CD4-positive, alpha-beta T cell treated with Interleukin-6 for 4 hours (primary cell): Measurements from ENCODE around the gene RRP1B.
"Not testable (repeated sequence)": the region's sequence is repeated elsewhere in the genome, so short reads cannot be mapped to it uniquely, and the experiment has no call there.

Source experiments
- DNase-seq: peaks from one replicate; pipeline ENCODE4 v3.0.0-alpha.2; 2020; ENCODE audit warnings: mixed read lengths

Gene RRP1B

DNA sequence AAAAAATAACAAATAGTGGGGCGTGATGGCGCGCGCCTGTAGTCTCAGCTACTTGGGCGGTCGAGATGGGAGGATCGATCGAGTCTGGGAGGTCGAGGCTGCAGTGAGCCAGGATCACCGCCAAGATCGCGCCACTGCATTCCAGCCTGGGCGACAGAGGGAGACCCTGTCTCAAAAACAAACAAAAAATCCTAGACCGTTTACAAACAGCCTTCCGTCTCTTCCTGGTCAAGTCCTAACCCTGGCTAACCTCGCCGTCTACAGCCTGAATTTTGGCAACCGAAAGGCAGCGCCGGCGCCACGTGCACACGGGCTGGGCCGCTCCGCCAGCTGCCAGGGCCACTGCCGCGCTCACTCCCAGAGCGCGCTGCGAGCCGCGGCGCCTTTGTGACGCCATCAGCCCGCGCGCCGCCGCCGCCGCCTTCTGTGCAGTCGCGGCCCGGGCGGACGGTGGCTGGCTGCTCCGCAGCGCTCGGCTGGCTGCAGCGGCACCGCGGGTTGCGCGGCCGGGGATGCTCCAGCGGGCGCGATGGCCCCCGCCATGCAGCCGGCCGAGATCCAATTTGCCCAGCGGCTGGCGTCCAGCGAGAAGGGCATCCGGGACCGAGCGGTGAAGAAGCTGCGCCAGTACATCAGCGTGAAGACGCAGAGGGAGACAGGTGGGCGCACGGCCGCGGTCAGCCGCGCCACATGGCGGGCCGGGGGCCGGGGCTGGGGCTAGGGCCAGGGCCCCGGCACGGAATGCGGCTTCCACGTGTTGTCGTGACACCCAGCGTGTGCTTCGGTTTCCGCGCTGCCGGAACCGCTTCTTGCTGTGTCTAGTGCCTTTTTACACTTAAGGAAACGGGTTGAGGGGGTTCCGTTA is at the start of gene RRP1B, which contains the start of gene HSF2BP:
Gene RRP1B (plus strand): TSS at position 425 of the 865 bp plus-strand sequence. CDS start 105 bp downstream, at position 530.
Gene HSF2BP (minus strand): TSS at position 353 of the 865 bp plus-strand sequence. CDS start 1,392 bp downstream, outside the sequence.
- peak; percentile 83 for DNase-seq

DNA sequence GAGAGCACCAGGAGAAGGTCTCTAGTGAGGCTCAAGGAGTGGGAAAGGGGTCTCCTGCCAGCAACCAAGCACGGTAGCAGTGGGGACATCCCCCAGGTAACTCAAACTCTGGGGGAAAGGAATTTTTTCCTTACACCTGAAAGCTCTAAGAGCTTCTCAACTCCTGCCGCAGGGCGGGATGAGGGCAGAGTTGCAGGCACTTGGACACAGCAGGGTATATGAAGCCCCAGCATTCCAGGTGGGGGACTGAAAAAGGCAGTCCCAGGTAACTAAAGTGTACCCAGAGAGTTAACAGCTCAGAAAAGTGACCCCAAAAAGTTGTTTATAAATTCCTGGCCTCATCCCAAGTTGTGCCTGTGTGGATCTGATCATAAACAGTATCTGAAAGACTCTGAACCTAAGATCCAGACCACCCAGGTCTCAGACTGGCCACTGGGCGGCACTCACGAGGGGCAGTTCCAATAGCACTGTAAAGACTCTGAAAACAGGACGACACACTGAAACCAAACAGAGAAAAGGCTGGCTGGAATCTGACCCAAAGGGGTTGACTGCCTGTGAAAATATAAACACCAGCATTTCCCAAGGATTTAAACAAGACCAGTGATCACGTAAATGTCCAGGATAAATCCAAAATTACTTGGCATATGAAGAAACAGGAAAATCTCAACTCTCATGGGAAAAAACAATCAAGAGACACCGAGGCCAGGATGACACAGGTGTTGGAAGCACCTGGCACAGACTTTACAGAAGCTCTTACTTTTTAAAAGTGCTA is 47.6 kb upstream of the RRP1B start:
- DNase-seq, result no peak

DNA sequence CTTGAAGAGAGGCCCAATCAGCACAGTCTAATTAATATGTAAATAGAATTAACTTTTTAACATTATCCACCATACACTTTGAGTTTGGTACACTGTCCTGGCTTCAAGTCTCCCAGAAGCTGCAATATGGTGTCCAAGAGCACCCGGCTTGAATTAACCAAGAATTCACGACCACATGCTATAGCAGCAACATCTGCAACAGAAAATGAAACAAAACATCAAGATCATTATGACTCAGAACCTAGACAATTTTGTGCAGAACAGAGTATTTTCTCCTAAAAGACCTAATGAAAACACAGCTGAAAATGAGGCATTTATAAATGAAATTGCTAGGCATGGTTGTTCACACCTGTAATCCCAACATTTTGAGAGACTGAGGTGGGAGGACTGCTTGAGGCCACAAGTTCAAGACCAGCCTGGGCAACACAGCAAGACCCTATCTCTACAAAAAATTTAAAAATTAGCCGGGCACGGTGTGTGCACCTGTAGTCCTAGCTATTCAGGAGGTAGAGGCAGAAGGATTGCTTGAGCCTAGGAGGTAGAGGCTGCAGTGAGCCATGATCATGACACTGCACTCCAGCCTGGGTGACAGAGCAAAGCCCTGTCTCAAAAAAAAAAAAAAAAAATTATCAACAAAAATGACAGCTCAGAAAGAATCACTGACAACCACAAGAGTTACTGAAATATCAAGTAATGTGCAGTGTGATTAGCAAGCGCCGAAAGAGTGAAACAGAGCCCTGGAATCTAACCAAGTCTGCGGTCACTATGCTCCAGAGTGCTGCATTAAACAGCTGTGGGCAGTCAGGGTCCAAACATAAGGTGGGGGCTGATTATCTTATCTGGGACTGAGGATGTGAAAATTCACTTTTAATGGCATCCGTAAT is 45.4 kb upstream of the RRP1B start:
- no peak for DNase-seq

DNA sequence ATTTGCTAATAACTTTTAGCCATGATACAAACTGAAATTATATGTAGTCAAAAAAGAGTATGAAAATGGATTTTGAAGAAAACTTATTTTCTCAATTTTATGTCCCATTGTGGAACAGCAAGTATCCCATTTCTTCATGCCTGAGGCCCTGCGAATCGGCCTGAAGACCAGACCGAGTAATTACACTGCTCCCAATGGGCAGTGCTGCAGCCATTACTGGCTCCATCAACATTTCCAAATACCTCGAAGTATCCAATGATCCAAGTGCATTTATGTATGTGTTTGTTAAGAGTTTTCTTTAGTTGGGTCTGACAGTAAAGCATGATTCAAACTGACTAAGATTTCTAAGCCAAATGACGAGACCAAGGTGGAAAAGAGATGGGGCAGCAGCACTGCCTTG is 44.5 kb upstream of the RRP1B start:
- DNase-seq, result no peak

DNA sequence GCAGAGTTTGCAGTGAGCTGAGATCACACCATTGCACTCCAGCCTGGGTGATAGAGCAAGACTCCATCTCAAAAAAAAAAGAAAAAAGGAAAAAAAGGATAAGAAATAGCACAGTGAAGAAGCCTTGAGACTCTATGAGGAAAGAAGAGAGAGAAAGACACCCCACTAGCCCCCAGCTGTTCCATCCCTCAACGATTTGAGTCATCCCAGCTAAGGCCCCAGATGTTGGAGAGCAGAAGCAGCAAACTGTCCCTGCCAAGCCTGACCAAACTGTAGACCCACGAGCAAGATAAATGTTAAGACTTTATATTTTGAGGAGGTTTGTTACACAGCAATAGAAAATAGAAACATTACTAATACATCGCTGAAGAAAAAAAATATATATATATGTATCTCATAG is 42.5 kb upstream of the RRP1B start:
- DNase-seq, result not testable (repeated sequence)

- no peak for DNase-seq
Observed at GRCh38 chr21:43618940-43619339, 40.4 kb upstream of the RRP1B start.

DNA sequence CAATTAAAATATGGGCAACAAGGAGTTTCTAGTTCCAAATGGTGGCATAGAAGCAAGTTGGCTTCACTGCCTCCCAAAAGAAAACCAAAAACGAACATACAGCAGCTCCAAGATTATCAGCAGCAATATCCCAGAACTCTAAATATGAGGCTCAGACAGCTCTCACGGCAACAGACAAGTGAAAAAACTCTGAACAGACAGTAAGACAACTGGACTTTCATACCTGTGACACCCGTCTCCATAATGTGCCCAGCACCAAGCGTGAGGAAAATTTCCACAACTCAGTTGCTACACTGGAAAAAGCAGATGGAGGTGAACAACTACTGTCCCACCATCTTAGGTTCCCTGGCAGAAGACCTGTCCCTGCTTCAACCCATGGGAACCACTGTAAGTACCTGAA is 40.0 kb upstream of the RRP1B start:
- no peak for DNase-seq

DNA sequence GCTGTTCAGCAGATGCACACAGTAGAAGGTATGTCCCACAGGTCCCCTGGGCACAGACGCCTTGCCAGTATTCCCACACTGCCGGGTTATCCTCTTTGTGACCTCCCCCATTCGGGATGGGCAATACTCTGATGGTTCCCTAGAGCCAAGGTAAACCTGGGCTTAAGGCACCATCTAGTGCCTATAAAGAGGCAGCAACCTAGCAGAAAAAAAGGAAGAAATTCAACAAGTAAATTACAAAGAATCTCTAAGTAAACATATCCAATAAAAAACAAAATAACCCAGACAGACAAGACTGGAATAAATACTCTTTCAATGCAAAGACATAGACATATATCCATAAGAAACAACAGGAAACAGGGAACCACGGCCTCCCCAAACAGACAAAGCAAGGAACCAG is 39.5 kb upstream of the RRP1B start:
- no peak for DNase-seq

DNA sequence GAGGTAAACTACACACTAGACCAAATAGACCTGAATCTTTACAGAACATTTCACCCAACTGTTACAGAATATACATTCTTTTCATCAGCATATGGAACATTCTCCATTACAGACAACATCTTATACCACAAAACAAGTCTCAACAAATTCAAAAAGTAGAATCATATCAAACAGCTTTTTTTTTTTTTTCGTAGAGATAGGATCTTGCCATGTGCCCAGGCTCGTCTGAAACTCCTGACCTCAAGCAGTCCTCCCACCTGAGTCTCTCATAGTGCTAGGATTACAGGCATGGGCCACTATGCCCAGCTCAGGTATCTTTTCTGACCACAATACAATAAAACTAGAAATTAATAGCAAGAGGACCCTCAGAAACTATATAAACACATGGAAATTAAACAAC is 36.6 kb upstream of the RRP1B start:
- DNase-seq, result no peak

- no peak for DNase-seq
Observed at GRCh38 chr21:43623588-43623987, 35.8 kb upstream of the RRP1B start.

GRCh38 chr21:43624339-43624738 is 35.0 kb upstream of the RRP1B start:
- DNase-seq, result no peak

- no peak for DNase-seq
Observed at GRCh38 chr21:43626390-43626789, 33.0 kb upstream of the RRP1B start.

DNA sequence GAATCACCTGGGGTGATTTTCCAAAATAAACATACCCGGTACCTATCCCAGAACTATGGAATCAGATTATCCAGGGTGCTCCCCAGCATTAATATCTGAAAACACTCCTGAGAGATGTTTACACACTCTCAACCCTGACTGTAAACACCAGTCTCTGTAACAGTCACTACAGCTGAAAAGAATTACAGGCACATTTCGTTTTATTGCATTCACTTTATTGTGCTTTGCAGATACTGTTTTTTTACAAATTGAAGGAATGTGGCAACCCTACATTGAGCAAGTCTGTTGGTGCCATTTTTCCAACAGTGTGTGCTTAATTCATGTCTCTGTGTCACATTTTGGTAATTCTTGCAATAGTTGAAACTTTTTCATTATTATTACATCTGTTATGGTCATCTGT is 31.8 kb upstream of the RRP1B start:
- DNase-seq, result no peak

GRCh38 chr21:43631411-43632107 is 27.8 kb upstream of the RRP1B start:
- no peak for DNase-seq

- DNase-seq, result no peak
Observed at GRCh38 chr21:43632373-43632905, 26.9 kb upstream of the RRP1B start.

DNA sequence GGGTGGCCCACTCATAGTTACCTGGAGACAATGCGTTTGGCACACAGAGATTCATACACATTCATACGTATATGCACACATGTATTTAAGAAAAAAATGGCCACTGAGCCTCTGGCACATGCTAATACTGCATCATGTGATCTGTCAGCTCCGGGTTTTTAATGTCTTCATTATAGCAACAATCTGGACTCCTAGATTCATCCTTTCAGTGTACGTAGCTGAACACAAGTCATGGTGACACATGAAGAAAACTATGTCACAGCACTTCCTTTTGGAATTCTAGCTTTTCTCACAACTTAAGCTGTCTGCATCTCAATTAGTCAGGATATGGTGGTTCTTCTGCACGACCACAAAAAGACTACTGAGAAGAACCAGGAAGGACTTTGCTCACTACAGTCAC is 24.7 kb upstream of the RRP1B start:
- DNase-seq, result no peak

DNA sequence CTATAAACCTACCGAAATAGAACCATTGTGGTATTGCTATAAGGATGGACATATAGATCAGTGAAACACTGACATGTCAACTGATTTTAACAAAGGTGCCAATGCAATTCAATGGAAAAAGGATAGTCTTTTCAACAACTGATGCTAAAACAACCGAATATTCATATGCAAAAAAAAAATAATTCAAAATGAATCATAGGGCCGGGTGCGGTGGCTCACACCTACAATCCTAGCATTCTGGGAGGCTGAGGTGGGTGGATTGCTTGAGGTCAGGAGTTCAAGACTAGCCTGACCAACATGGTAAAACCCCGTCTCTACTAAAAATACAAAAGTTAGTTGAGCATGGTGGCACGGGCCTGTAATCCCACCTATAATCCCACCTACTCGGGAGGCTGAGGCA is 23.9 kb upstream of the RRP1B start:
- no peak for DNase-seq

GRCh38 chr21:43637530-43638158 is 21.7 kb upstream of the RRP1B start:
- no peak for DNase-seq

DNA sequence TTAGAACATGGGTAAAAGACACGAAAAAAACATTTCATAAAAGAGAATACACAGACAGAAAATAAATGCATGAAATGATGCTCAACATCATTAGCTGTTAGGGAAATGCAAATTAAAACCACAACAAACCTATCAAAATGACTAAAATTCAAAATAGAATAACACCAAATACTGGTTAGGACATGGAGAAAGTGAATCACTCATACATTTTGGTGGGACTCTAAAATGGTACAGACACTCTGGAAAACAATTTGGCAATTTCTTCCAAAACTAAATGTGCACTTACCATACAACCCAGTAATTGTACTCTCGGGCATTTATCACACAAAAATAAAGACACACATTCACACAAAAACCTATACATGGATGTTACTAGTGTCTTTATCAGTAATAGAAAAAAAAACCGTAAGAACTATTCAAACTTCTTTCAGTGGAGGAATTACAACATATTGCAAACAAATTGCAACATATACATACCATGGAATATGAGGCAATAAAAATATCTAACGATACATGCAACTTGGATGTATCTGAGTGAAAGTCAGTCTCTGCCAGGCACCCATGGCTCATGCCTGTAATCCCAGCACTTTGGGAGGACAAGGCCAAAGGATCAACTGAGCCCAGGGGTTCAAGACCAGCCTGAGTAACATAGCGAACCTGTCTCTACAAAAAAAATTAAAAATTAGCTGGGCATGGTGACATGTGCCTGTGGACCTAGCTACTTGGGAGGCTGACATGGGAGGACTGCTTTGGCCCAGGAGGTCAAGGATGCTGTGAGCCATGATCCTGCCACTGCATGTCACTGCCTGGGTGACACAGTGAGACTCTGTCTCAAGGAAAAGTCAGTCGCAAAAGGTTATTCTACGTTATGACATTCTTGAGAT is 19.6 kb upstream of the RRP1B start:
- DNase-seq, result no peak

DNA sequence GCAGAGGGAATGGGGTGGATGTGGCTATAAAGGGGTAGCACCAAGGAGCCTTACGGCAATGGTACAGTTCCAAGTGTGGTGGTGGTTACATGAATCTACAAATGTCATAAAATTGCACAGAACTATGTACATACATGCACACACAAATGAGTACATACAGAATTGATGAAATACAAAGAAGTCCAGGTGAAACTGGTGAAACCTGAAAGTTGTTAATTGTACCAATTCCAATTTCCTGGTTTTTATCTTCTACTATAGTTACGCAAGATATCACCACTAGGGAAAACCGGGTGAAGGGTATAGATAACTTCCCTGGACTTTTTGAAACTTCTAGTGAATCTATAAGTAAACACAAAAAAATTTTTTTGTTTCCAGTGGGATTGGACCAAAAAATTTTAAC is 19.0 kb upstream of the RRP1B start:
- DNase-seq, result no peak
